ENCODE results near the gene CIB1.
"Not testable (repeated sequence)": the region's sequence is repeated elsewhere in the genome, so short reads cannot be mapped to it uniquely, and the experiment has no call there.

Gene CIB1

GRCh38 chr15:90188914-90189748 lies 44.6 kb downstream of the CIB1 start:
- no peak overlapping the region for H3K27ac Mint-ChIP-seq
- DNase-seq (ENCODE audit: low spot score) = no peak
- H3K36me3 Mint-ChIP-seq (ENCODE audit: low read depth) = peaks cover 6% of the 10 kb centered on the region
- H3K27me3 Mint-ChIP-seq (ENCODE audit: low read depth) = no peaks in the 10 kb centered on the region
- peaks cover 32% of the 10 kb centered on the region for H3K4me1 Mint-ChIP-seq (ENCODE audit: low read depth)
- H3K4me3 Mint-ChIP-seq = no peak overlapping the region
- no peaks in the 10 kb centered on the region for H3K9me3 Mint-ChIP-seq

GRCh38 chr15:90188065-90188464 lies 45.7 kb downstream of the CIB1 start:
- not testable (repeated sequence) for H3K36me3 Mint-ChIP-seq (ENCODE audit: low read depth); H3K9me3 Mint-ChIP-seq; H3K4me3 Mint-ChIP-seq; H3K27me3 Mint-ChIP-seq (ENCODE audit: low read depth); DNase-seq (ENCODE audit: low spot score); H3K27ac Mint-ChIP-seq
- H3K4me1 Mint-ChIP-seq (ENCODE audit: low read depth) = peaks cover 32% of the 10 kb centered on the region

- Mint-ChIP-seq H3K36me3 (ENCODE audit: low read depth) (peaks cover 3% of the 10 kb centered on the region), H3K4me3 (no peak overlapping the region), H3K27ac (no peak overlapping the region), H3K27me3 (ENCODE audit: low read depth) (no peaks in the 10 kb centered on the region), H3K4me1 (ENCODE audit: low read depth) (peaks cover 27% of the 10 kb centered on the region), H3K9me3 (no peaks in the 10 kb centered on the region)
- DNase-seq (ENCODE audit: low spot score) = no peak
Measured at GRCh38 chr15:90187257-90187868, 46.4 kb downstream of the CIB1 start.

GRCh38 chr15:90184786-90185704 lies 48.7 kb downstream of the CIB1 start:
- peaks cover 17% of the 10 kb centered on the region for H3K4me1 Mint-ChIP-seq (ENCODE audit: low read depth)
- H3K4me3 Mint-ChIP-seq = peak overlapping the region; percentile 88
- peaks cover 2% of the 10 kb centered on the region for H3K27me3 Mint-ChIP-seq (ENCODE audit: low read depth)
- no peaks in the 10 kb centered on the region for H3K9me3 Mint-ChIP-seq
- DNase-seq (ENCODE audit: low spot score) = peak; percentile 37
- H3K27ac Mint-ChIP-seq = peak overlapping the region; percentile 19
- H3K36me3 Mint-ChIP-seq (ENCODE audit: low read depth) = peaks cover 3% of the 10 kb centered on the region

- Mint-ChIP-seq H3K27me3 (ENCODE audit: low read depth) (peaks cover 5% of the 10 kb centered on the region), H3K9me3 (no peaks in the 10 kb centered on the region), H3K36me3 (ENCODE audit: low read depth) (peaks cover 3% of the 10 kb centered on the region), H3K4me3 (peak overlapping the region; percentile 79), H3K27ac (peak overlapping the region; percentile 83), H3K4me1 (ENCODE audit: low read depth) (peaks cover 21% of the 10 kb centered on the region)
- peak; percentile 43 for DNase-seq (ENCODE audit: low spot score)
Measured at GRCh38 chr15:90184119-90184785, 49.5 kb downstream of the CIB1 start.

GRCh38 chr15:90181776-90182175 lies 52.0 kb downstream of the CIB1 start:
- Mint-ChIP-seq H3K4me1 (ENCODE audit: low read depth) (peaks cover 24% of the 10 kb centered on the region), H3K9me3 (no peaks in the 10 kb centered on the region), H3K36me3 (ENCODE audit: low read depth) (peaks cover 3% of the 10 kb centered on the region), H3K27me3 (ENCODE audit: low read depth) (peaks cover 7% of the 10 kb centered on the region), H3K27ac (no peak overlapping the region), H3K4me3 (no peak overlapping the region)
- DNase-seq (ENCODE audit: low spot score) = no peak

Data from T-helper 2 cell treated with Interferon-gamma antibody and Interleukin-4, amounts not matched to agents 5 μg/mL and 100 μg/mL, for 36 hours (primary cell).